GM23338 (cell line): ENCODE data around the gene SLC7A6. TPM values are rescaled to one million over a fixed set of nuclear protein-coding genes. Genes with fewer than 3 reads are reported as not detected.

Experiments used
- ATAC-seq: fragments of 200-7000 bp; cut with Tn5 transposase; 3 replicates; pipeline ENCODE4 v1.9.1; 2020
- DNase-seq: peaks from one replicate; pipeline ENCODE4 v3.0.0-alpha.2; 2015; ENCODE audit warnings: low spot score
- H2AFZ ChIP-seq: fragments of 200-600 bp; sonication (generic); 2 replicates; pipeline ENCODE4 v1.8.0; 2016; ENCODE audit warnings: antibody characterized with exemption, mild to moderate bottlenecking, moderate library complexity
- H3F3A ChIP-seq: fragments of 200-600 bp; sonication (generic); replicated peaks from 2 replicates; pipeline ENCODE4 v1.8.0; 2017; ENCODE audit warnings: antibody characterized with exemption, mixed run types, low read depth
- H3K27ac ChIP-seq: fragments of 200-600 bp; sonication (generic); 2 replicates; pipeline ENCODE4 v1.6.1; 2016; ENCODE audit warnings: low read depth
- H3K27me3 ChIP-seq: fragments of 200-600 bp; sonication (generic); 2 replicates; pipeline ENCODE4 v1.8.0; 2016; ENCODE audit warnings: mild to moderate bottlenecking, mixed run types, moderate library complexity; ENCODE audit not compliant: insufficient read depth
- H3K36me3 ChIP-seq: fragments of 200-600 bp; sonication (generic); 2 replicates; pipeline ENCODE4 v1.8.0; 2016; ENCODE audit warnings: mild to moderate bottlenecking; ENCODE audit not compliant: insufficient read depth
- H3K4me1 ChIP-seq: fragments of 200-600 bp; sonication (generic); 2 replicates; pipeline ENCODE4 v1.8.0; 2016; ENCODE audit warnings: mild to moderate bottlenecking, moderate library complexity; ENCODE audit not compliant: insufficient read depth
- H3K4me2 ChIP-seq: fragments of 200-600 bp; sonication (generic); 2 replicates; pipeline ENCODE4 v1.7.1; 2017; ENCODE audit warnings: mixed run types
- H3K4me3 ChIP-seq: fragments of 200-600 bp; sonication (generic); 2 replicates; pipeline ENCODE4 v1.6.1; 2016; ENCODE audit warnings: mixed run types
- H3K79me2 ChIP-seq: fragments of 200-600 bp; sonication (generic); replicated peaks from 2 replicates; pipeline ENCODE4 v1.8.0; 2017; ENCODE audit warnings: mild to moderate bottlenecking; ENCODE audit not compliant: insufficient read depth
- H3K9me2 ChIP-seq: fragments of 200-600 bp; sonication (generic); 2 replicates; pipeline ENCODE4 v1.8.0; 2017; ENCODE audit not compliant: insufficient read depth
- H4K20me1 ChIP-seq: fragments of 200-600 bp; sonication (generic); replicated peaks from 2 replicates; pipeline ENCODE4 v1.8.0; 2017; ENCODE audit warnings: mild to moderate bottlenecking; ENCODE audit not compliant: insufficient read depth
- H3K27ac Mint-ChIP-seq: 2 replicates; pipeline ENCODE4 v1.8.0; 2020; ENCODE audit warnings: inconsistent platforms, mild to moderate bottlenecking, moderate library complexity, mixed read lengths
- H3K27me3 Mint-ChIP-seq: 3 replicates; pipeline ENCODE4 v1.8.0; 2022; ENCODE audit warnings: low read depth, mild to moderate bottlenecking, moderate library complexity, mixed read lengths, inconsistent platforms; ENCODE audit not compliant: insufficient read depth, poor library complexity
- H3K36me3 Mint-ChIP-seq: 3 replicates; pipeline ENCODE4 v1.8.0; 2021; ENCODE audit warnings: low read depth, mild to moderate bottlenecking, inconsistent platforms, moderate library complexity, mixed read lengths
- H3K4me1 Mint-ChIP-seq: 3 replicates; pipeline ENCODE4 v1.8.0; 2020; ENCODE audit warnings: mild to moderate bottlenecking, inconsistent platforms, mixed read lengths
- H3K4me3 Mint-ChIP-seq: 3 replicates; pipeline ENCODE4 v1.8.0; 2021; ENCODE audit warnings: moderate library complexity, mild to moderate bottlenecking, inconsistent platforms, mixed read lengths
- H3K9me3 Mint-ChIP-seq: 3 replicates; pipeline ENCODE4 v1.8.0; 2020; ENCODE audit warnings: moderate library complexity, mild to moderate bottlenecking, inconsistent platforms, mixed read lengths
- CREB1 ChIP-seq: fragments of 250-450 bp; sonication (Bioruptor Pico); IDR thresholded peaks from 2 replicates; pipeline ENCODE4 v1.5.0; 2020; ENCODE audit warnings: low read depth, mild to moderate bottlenecking, moderate library complexity
- ETS1 ChIP-seq: IDR thresholded peaks from 2 replicates; pipeline ENCODE4 v1.6.1; 2016; ENCODE audit warnings: antibody characterized with exemption
- EZH2 ChIP-seq: fragments of 200-600 bp; sonication (generic); IDR thresholded peaks from one replicate; pipeline ENCODE4 v1.8.0; 2017; ENCODE audit warnings: antibody characterized with exemption, mild to moderate bottlenecking, low read depth; ENCODE audit not compliant: unreplicated experiment
- EZH2phosphoT487 ChIP-seq: fragments of 200-600 bp; sonication (generic); IDR thresholded peaks from one replicate; pipeline ENCODE4 v1.8.1; 2018; ENCODE audit warnings: antibody characterized with exemption; ENCODE audit not compliant: unreplicated experiment
- JUNB ChIP-seq: IDR thresholded peaks from one replicate; pipeline ENCODE4 v1.6.1; 2016; ENCODE audit warnings: antibody characterized with exemption; ENCODE audit not compliant: unreplicated experiment
- NANOG ChIP-seq: IDR thresholded peaks from 2 replicates; pipeline ENCODE4 v1.6.1; 2016; ENCODE audit warnings: antibody characterized with exemption, borderline replicate concordance
- POLR2AphosphoS5 ChIP-seq: IDR thresholded peaks from 2 replicates; pipeline ENCODE4 v1.6.1; 2016; ENCODE audit warnings: antibody characterized with exemption, low read depth
- REST ChIP-seq: IDR thresholded peaks from one replicate; pipeline ENCODE4 v1.6.1; 2018; ENCODE audit warnings: antibody characterized with exemption; ENCODE audit not compliant: unreplicated experiment
- STAT1 ChIP-seq: IDR thresholded peaks from one replicate; pipeline ENCODE4 v1.6.1; 2016; ENCODE audit warnings: antibody characterized with exemption; ENCODE audit not compliant: unreplicated experiment
- ZNF331 ChIP-seq: fragments of 250-450 bp; sonication (Bioruptor Pico); IDR thresholded peaks from 2 replicates; pipeline ENCODE4 v1.5.0; 2020; ENCODE audit warnings: low read depth, mild to moderate bottlenecking, moderate library complexity
- polyA plus RNA-seq: library from polyadenylated mRNA; unstranded; fragments of >200 nt; fragmentation: Nextera tagmentation; extraction: Ambion mirVana; gene quantifications from 2 replicates; pipeline ENCODE4 v1.2.1, GENCODE V29; 2016
- total RNA-seq: library from RNA; depleted of rRNA; stranded (reverse); fragments of >200 nt; shearing (Covaris generic); gene quantifications from 2 replicates; pipeline ENCODE4 v1.2.3, GENCODE V29; 2014
- TF ChIP-seq, protein P1 (sequence below): fragments of 250-450 bp; sonication (Bioruptor Pico); IDR thresholded peaks from 2 replicates; pipeline ENCODE4 v1.5.0; 2020; ENCODE audit warnings: mild to moderate bottlenecking, moderate library complexity

SLC7A6 gene
- total and polyA plus RNA-seq, 2 experiments from 2014 or later = 16.6 to 30.9 TPM

GRCh38 chr16:68252383-68252782 is 11.9 kb upstream of the SLC7A6 start (continued):
- TF ChIP-seq, protein P1, sequence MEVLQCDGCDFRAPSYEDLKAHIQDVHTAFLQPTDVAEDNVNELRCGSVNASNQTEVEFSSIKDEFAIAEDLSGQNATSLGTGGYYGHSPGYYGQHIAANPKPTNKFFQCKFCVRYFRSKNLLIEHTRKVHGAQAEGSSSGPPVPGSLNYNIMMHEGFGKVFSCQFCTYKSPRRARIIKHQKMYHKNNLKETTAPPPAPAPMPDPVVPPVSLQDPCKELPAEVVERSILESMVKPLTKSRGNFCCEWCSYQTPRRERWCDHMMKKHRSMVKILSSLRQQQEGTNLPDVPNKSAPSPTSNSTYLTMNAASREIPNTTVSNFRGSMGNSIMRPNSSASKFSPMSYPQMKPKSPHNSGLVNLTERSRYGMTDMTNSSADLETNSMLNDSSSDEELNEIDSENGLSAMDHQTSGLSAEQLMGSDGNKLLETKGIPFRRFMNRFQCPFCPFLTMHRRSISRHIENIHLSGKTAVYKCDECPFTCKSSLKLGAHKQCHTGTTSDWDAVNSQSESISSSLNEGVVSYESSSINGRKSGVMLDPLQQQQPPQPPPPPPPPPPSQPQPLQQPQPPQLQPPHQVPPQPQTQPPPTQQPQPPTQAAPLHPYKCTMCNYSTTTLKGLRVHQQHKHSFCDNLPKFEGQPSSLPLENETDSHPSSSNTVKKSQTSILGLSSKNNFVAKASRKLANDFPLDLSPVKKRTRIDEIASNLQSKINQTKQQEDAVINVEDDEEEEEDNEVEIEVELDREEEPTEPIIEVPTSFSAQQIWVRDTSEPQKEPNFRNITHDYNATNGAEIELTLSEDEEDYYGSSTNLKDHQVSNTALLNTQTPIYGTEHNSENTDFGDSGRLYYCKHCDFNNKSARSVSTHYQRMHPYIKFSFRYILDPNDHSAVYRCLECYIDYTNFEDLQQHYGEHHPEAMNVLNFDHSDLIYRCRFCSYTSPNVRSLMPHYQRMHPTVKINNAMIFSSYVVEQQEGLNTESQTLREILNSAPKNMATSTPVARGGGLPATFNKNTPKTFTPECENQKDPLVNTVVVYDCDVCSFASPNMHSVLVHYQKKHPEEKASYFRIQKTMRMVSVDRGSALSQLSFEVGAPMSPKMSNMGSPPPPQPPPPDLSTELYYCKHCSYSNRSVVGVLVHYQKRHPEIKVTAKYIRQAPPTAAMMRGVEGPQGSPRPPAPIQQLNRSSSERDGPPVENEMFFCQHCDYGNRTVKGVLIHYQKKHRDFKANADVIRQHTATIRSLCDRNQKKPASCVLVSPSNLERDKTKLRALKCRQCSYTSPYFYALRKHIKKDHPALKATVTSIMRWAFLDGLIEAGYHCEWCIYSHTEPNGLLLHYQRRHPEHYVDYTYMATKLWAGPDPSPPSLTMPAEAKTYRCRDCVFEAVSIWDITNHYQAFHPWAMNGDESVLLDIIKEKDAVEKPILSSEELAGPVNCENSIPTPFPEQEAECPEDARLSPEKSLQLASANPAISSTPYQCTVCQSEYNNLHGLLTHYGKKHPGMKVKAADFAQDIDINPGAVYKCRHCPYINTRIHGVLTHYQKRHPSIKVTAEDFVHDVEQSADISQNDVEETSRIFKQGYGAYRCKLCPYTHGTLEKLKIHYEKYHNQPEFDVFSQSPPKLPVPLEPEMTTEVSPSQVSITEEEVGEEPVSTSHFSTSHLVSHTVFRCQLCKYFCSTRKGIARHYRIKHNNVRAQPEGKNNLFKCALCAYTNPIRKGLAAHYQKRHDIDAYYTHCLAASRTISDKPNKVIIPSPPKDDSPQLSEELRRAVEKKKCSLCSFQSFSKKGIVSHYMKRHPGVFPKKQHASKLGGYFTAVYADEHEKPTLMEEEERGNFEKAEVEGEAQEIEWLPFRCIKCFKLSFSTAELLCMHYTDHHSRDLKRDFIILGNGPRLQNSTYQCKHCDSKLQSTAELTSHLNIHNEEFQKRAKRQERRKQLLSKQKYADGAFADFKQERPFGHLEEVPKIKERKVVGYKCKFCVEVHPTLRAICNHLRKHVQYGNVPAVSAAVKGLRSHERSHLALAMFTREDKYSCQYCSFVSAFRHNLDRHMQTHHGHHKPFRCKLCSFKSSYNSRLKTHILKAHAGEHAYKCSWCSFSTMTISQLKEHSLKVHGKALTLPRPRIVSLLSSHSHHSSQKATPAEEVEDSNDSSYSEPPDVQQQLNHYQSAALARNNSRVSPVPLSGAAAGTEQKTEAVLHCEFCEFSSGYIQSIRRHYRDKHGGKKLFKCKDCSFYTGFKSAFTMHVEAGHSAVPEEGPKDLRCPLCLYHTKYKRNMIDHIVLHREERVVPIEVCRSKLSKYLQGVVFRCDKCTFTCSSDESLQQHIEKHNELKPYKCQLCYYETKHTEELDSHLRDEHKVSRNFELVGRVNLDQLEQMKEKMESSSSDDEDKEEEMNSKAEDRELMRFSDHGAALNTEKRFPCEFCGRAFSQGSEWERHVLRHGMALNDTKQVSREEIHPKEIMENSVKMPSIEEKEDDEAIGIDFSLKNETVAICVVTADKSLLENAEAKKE (CRISPR knock-in tag) = no peak
- no peak for TF ChIP-seq EZH2
- TF ChIP-seq ZNF331 (CRISPR knock-in tag) = no peak
- no peak for TF ChIP-seq STAT1
- TF ChIP-seq JUNB = no peak

DNA sequence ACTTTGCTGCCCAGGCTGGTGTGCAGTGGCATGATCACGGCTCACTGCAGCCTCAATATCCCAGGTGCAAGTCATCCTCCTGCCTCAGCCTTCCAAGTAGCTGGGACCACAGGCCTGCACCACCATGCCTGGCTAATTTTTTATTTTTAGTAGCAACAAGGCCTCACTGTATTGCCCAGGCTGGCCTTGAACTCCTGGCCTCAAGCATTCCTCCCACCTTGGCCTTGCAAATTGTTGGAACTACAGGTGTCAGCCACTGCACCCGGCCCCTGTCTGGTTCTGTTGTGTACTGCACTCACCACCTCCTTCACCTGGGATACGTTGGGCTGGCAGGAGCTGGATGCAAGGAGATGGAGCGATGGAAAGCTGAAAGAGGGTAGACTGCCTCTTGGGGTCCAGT is 10.6 kb upstream of the SLC7A6 start:
- Histone ChIP-seq H3K4me3 (no peak overlapping the region), H3K4me2 (no peak overlapping the region), H3F3A (no peaks in the 10 kb centered on the region), H4K20me1 (no peaks in the 10 kb centered on the region), H3K27me3 (no peaks in the 10 kb centered on the region), H2AFZ (no peak overlapping the region), H3K9me2 (no peaks in the 10 kb centered on the region), H3K36me3 (no peaks in the 10 kb centered on the region), H3K79me2 (no peaks in the 10 kb centered on the region), H3K27ac (no peak overlapping the region), H3K4me1 (no peaks in the 10 kb centered on the region)
- no peak for DNase-seq
- Mint-ChIP-seq H3K9me3 (no peaks in the 10 kb centered on the region), H3K4me1 (no peaks in the 10 kb centered on the region; the same call in 2 of the 3 replicates), H3K27me3 (peaks cover 4% of the 10 kb centered on the region), H3K4me3 (no peak overlapping the region), H3K27ac (no peak overlapping the region), H3K36me3 (peaks cover 2% of the 10 kb centered on the region; the same call in 1 of the 3 replicates)
- ATAC-seq = no peak
- TF ChIP-seq EZH2phosphoT487 = no peak
- no peak for TF ChIP-seq CREB1 (CRISPR knock-in tag)
- no peak for TF ChIP-seq STAT1
- TF ChIP-seq NANOG = no peak
- no peak for TF ChIP-seq REST
- TF ChIP-seq ZNF331 (CRISPR knock-in tag) = no peak
- no peak for TF ChIP-seq ETS1
- TF ChIP-seq POLR2AphosphoS5 = no peak
